MM.1S (cell line): Measurements from ENCODE around the gene MYO1E.

Experiments used
- DNase-seq: peaks from one replicate; pipeline ENCODE4 v3.0.0-alpha.2; 2015
- H2AFZ ChIP-seq: fragments of 300-600 bp; sonication (generic); 2 replicates; pipeline ENCODE4 v1.6.0; 2016; ENCODE audit warnings: antibody characterized with exemption, low read length
- H3F3A ChIP-seq: fragments of 300-600 bp; sonication (generic); 2 replicates; pipeline ENCODE4 v1.6.1; 2016; ENCODE audit warnings: mild to moderate bottlenecking, antibody characterized with exemption, low read length, moderate library complexity, mixed read lengths; ENCODE audit not compliant: insufficient read depth
- H3K27ac ChIP-seq: fragments of 300-600 bp; sonication (generic); 2 replicates; pipeline ENCODE4 v1.5.1; 2016; ENCODE audit warnings: mild to moderate bottlenecking, low read length
- H3K27me3 ChIP-seq: fragments of 300-600 bp; sonication (generic); replicated peaks from 2 replicates; pipeline ENCODE4 v1.6.0; 2016; ENCODE audit warnings: low read length; ENCODE audit not compliant: insufficient read depth
- H3K36me3 ChIP-seq: fragments of 300-600 bp; sonication (generic); replicated peaks from 2 replicates; pipeline ENCODE4 v1.6.1; 2016; ENCODE audit warnings: mild to moderate bottlenecking, low read length, mixed read lengths; ENCODE audit not compliant: insufficient read depth
- H3K4me1 ChIP-seq: fragments of 300-600 bp; sonication (generic); 2 replicates; pipeline ENCODE4 v1.6.1; 2016; ENCODE audit warnings: low read length, mixed read lengths
- H3K4me2 ChIP-seq: fragments of 300-600 bp; sonication (generic); 2 replicates; pipeline ENCODE4 v1.6.0; 2016; ENCODE audit warnings: low read depth, low read length
- H3K4me3 ChIP-seq: fragments of 300-600 bp; sonication (generic); 2 replicates; pipeline ENCODE4 v1.5.1; 2016; ENCODE audit warnings: low read length, mixed read lengths
- H3K79me2 ChIP-seq: fragments of 300-600 bp; sonication (generic); 2 replicates; pipeline ENCODE4 v1.6.1; 2016; ENCODE audit warnings: mixed run types, low read length, mixed read lengths
- H3K9ac ChIP-seq: fragments of 300-600 bp; sonication (generic); 2 replicates; pipeline ENCODE4 v1.6.1; 2016; ENCODE audit warnings: low read length, mixed read lengths
- H3K9me2 ChIP-seq: fragments of 300-600 bp; sonication (generic); replicated peaks from 2 replicates; pipeline ENCODE4 v1.6.1; 2016; ENCODE audit warnings: mild to moderate bottlenecking, low read length, mixed read lengths; ENCODE audit not compliant: insufficient read depth
- H3K9me3 ChIP-seq: fragments of 300-600 bp; sonication (generic); replicated peaks from 2 replicates; pipeline ENCODE4 v1.6.1; 2016; ENCODE audit warnings: mild to moderate bottlenecking, low read length, mixed read lengths; ENCODE audit not compliant: insufficient read depth
- H4K20me1 ChIP-seq: fragments of 300-600 bp; sonication (generic); 2 replicates; pipeline ENCODE4 v1.6.1; 2016; ENCODE audit warnings: mild to moderate bottlenecking, low read length, moderate library complexity, mixed read lengths; ENCODE audit not compliant: insufficient read depth
- EZH2 ChIP-seq: fragments of 300-600 bp; sonication (generic); optimal IDR thresholded peaks from 2 replicates; pipeline ENCODE3; 2017; ENCODE audit warnings: low read depth, mild to moderate bottlenecking, antibody characterized with exemption, low read length, mixed read lengths
- EZH2phosphoT487 ChIP-seq: fragments of 300-600 bp; sonication (generic); IDR thresholded peaks from 2 replicates; pipeline ENCODE4 v1.6.1; 2018; ENCODE audit warnings: antibody characterized with exemption, low read length
- TF ChIP-seq, protein P1 (sequence below): fragments of 300-600 bp; sonication (generic); IDR thresholded peaks from 2 replicates; pipeline ENCODE4 v1.5.1; 2016; ENCODE audit warnings: antibody characterized with exemption, low read length, mixed read lengths

The MYO1E gene

GRCh38 chr15:59094077-59094476 lies 278.6 kb downstream of the MYO1E start:
- no peaks in the 10 kb centered on the region for H3K79me2 ChIP-seq
- H3K9ac ChIP-seq: no peak overlapping the region
- H3K27ac ChIP-seq: no peak overlapping the region
- no peaks in the 10 kb centered on the region for H3K9me2 ChIP-seq
- H3K27me3 ChIP-seq: no peaks in the 10 kb centered on the region
- no peaks in the 10 kb centered on the region for H3K4me1 ChIP-seq
- no peak overlapping the region for H3K4me3 ChIP-seq
- no peak overlapping the region for H3K4me2 ChIP-seq
- no peaks in the 10 kb centered on the region for H3F3A ChIP-seq
- H4K20me1 ChIP-seq: no peaks in the 10 kb centered on the region
- no peak for DNase-seq
- no peaks in the 10 kb centered on the region for H3K9me3 ChIP-seq
- H2AFZ ChIP-seq: no peak overlapping the region
- H3K36me3 ChIP-seq: peaks cover 7% of the 10 kb centered on the region; the same call in 1 of the 2 replicates
- no peak for TF ChIP-seq EZH2phosphoT487

- H4K20me1 ChIP-seq: no peaks in the 10 kb centered on the region
- no peak overlapping the region for H2AFZ ChIP-seq
- no peak overlapping the region for H3K4me2 ChIP-seq
- no peaks in the 10 kb centered on the region for H3K4me1 ChIP-seq
- no peaks in the 10 kb centered on the region for H3F3A ChIP-seq
- H3K27ac ChIP-seq: no peak overlapping the region
- no peaks in the 10 kb centered on the region for H3K9me2 ChIP-seq
- no peaks in the 10 kb centered on the region; the same call in 1 of the 2 replicates for H3K36me3 ChIP-seq
- H3K9me3 ChIP-seq: no peaks in the 10 kb centered on the region
- H3K4me3 ChIP-seq: no peak overlapping the region
- DNase-seq: no peak
- no peak for TF ChIP-seq EZH2phosphoT487
- TF ChIP-seq, protein P1, sequence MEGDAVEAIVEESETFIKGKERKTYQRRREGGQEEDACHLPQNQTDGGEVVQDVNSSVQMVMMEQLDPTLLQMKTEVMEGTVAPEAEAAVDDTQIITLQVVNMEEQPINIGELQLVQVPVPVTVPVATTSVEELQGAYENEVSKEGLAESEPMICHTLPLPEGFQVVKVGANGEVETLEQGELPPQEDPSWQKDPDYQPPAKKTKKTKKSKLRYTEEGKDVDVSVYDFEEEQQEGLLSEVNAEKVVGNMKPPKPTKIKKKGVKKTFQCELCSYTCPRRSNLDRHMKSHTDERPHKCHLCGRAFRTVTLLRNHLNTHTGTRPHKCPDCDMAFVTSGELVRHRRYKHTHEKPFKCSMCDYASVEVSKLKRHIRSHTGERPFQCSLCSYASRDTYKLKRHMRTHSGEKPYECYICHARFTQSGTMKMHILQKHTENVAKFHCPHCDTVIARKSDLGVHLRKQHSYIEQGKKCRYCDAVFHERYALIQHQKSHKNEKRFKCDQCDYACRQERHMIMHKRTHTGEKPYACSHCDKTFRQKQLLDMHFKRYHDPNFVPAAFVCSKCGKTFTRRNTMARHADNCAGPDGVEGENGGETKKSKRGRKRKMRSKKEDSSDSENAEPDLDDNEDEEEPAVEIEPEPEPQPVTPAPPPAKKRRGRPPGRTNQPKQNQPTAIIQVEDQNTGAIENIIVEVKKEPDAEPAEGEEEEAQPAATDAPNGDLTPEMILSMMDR: no peak
- TF ChIP-seq EZH2: no peak
- no peaks in the 10 kb centered on the region for H3K79me2 ChIP-seq
- H3K27me3 ChIP-seq: no peaks in the 10 kb centered on the region
- no peak overlapping the region for H3K9ac ChIP-seq
Measured at GRCh38 chr15:59087731-59088130, 284.9 kb downstream of the MYO1E start.
